H1 (cell line): ENCODE measurements around the gene STOML1. TPM values are rescaled to one million over a fixed set of nuclear protein-coding genes. Genes with fewer than 3 reads are reported as not detected.

Source experiments
- CTCF ChIA-PET: fragments of 300-600 bp; sonication (Branson Sonifier 250); formaldehyde crosslinking; loops from one replicate; lab custom pipeline; 2021; ENCODE audit not compliant: partially characterized antibody; lab: Charles Lee
- POLR2A ChIA-PET: fragments of 300-600 bp; sonication (Branson Sonifier 250); formaldehyde crosslinking; loops from one replicate; lab custom pipeline; 2021; ENCODE audit warnings: inconsistent platforms; ENCODE audit not compliant: partially characterized antibody; lab: Charles Lee
- DNase-seq, 2 experiments: peaks; one replicate each; pipeline versions ENCODE4 v3.0.0 to v3.0.0-alpha.2; 2010 to 2022; ENCODE audit warnings: low spot score in 2 of 2, low read depth in 1 of 2, mixed read lengths in 1 of 2
- FAIRE-seq: peaks from 2 replicates; lab custom pipeline; 2011; peaks lifted over from hg19 to GRCh38; lab: Jason Lieb, UNC
- H2AFZ ChIP-seq: 2 replicates; pipeline ENCODE4 v1.8.1; 2012; ENCODE audit warnings: low read length, inconsistent platforms
- H2AK5ac ChIP-seq: 2 replicates; pipeline ENCODE4 v1.6.1; 2013; ENCODE audit warnings: low read depth, low read length
- H2BK120ac ChIP-seq: replicated peaks from 2 replicates; pipeline ENCODE3; 2013; ENCODE audit warnings: low read depth, low read length, inconsistent platforms
- H2BK12ac ChIP-seq: 2 replicates; pipeline ENCODE4 v1.6.1; 2013; ENCODE audit warnings: low read depth, low read length
- H2BK15ac ChIP-seq: 2 replicates; pipeline ENCODE4 v1.6.1; 2013; ENCODE audit warnings: low read length
- H2BK20ac ChIP-seq: 2 replicates; pipeline ENCODE4 v1.6.1; 2013; ENCODE audit warnings: low read length
- H2BK5ac ChIP-seq: 2 replicates; pipeline ENCODE4 v1.6.1; 2013; ENCODE audit warnings: low read depth, low read length
- H3K14ac ChIP-seq: 2 replicates; pipeline ENCODE4 v1.6.1; 2013; ENCODE audit warnings: inconsistent platforms; ENCODE audit not compliant: insufficient read length
- H3K18ac ChIP-seq: 2 replicates; pipeline ENCODE4 v1.6.1; 2013; ENCODE audit warnings: low read length; ENCODE audit errors: extremely low read depth
- H3K23ac ChIP-seq: 2 replicates; pipeline ENCODE4 v1.6.1; 2013; ENCODE audit warnings: inconsistent platforms; ENCODE audit not compliant: insufficient read length
- H3K23me2 ChIP-seq: 2 replicates; pipeline ENCODE4 v1.6.1; 2013; ENCODE audit warnings: low read depth, low read length
- H3K27ac ChIP-seq: 2 replicates; pipeline ENCODE4 v1.6.1; 2011; ENCODE audit warnings: low read depth, low read length, inconsistent platforms
- H3K27me3 ChIP-seq, 4 experiments: replicated peaks in 1 of 4; 1 replicate in 1 of 4; 2 replicates in 3 of 4; pipeline versions ENCODE4 v1.6.1 to v1.8.1; 2011 to 2013; ENCODE audit warnings: low read length in 3 of 4, mild to moderate bottlenecking in 3 of 4, inconsistent platforms in 2 of 4, mixed read lengths in 2 of 4, moderate library complexity in 1 of 4; ENCODE audit not compliant: control insufficient read depth in 3 of 4, insufficient read depth in 3 of 4; ENCODE audit errors: extremely low read depth in 1 of 4
- H3K36me3 ChIP-seq, 4 experiments: 2 replicates each; pipeline versions ENCODE4 v1.6.1 to v1.8.1; 2011 to 2013; ENCODE audit warnings: mild to moderate bottlenecking in 4 of 4, low read length in 3 of 4, moderate library complexity in 2 of 4, control low read depth in 1 of 4, inconsistent platforms in 1 of 4; ENCODE audit not compliant: insufficient read depth in 4 of 4, control insufficient read depth in 2 of 4
- H3K4ac ChIP-seq: replicated peaks from 2 replicates; pipeline ENCODE3; 2013; ENCODE audit warnings: low read length, low read depth, mixed read lengths, inconsistent platforms; ENCODE audit not compliant: insufficient read length
- H3K4me1 ChIP-seq, 4 experiments: replicated peaks in 1 of 4; 1 replicate in 1 of 4; 2 replicates in 3 of 4; pipeline versions ENCODE4 v1.6.1 to v1.8.1; 2011 to 2013; ENCODE audit warnings: low read length in 3 of 4, inconsistent platforms in 2 of 4, mixed read lengths in 1 of 4; ENCODE audit not compliant: insufficient read depth in 4 of 4, control insufficient read depth in 3 of 4
- H3K4me2 ChIP-seq, 2 experiments: 2 replicates each; pipeline versions ENCODE4 v1.6.1 to v1.8.1; 2011 to 2013; ENCODE audit warnings: low read depth in 2 of 2, low read length in 2 of 2, control low read depth in 1 of 2, inconsistent platforms in 1 of 2, mild to moderate bottlenecking in 1 of 2; ENCODE audit not compliant: insufficient read depth in 1 of 2
- H3K4me3 ChIP-seq, 4 experiments: fragments of 200-600, 300-600 bp in 1 of 4; sonication (generic), shearing (Covaris generic), sonication (Bioruptor Twin) in 1 of 4; 2 replicates each; pipeline versions ENCODE4 v1.5.1 to v1.8.1; 2011 to 2016; ENCODE audit warnings: low read length in 4 of 4, low read depth in 3 of 4, control low read depth in 2 of 4, inconsistent platforms in 2 of 4, mild to moderate bottlenecking in 2 of 4, mixed read lengths in 1 of 4, moderate library complexity in 1 of 4; ENCODE audit not compliant: insufficient read depth in 2 of 4; ENCODE audit errors: extremely low read depth in 1 of 4
- H3K56ac ChIP-seq: replicated peaks from 2 replicates; pipeline ENCODE3; 2013; ENCODE audit warnings: low read depth, mild to moderate bottlenecking, mixed read lengths, low read length, inconsistent platforms; ENCODE audit not compliant: insufficient read length
- H3K79me1 ChIP-seq: 2 replicates; pipeline ENCODE4 v1.6.1; 2013; ENCODE audit warnings: low read depth, low read length, control low read depth
- H3K79me2 ChIP-seq, 2 experiments: 2 replicates each; pipeline versions ENCODE4 v1.6.1 to v1.8.1; 2012 to 2013; ENCODE audit warnings: low read length in 2 of 2, mild to moderate bottlenecking in 2 of 2, inconsistent platforms in 1 of 2; ENCODE audit not compliant: insufficient read depth in 2 of 2, control insufficient read depth in 1 of 2
- H3K9ac ChIP-seq, 4 experiments: replicated peaks in 1 of 4; 1 replicate in 1 of 4; 2 replicates in 3 of 4; pipeline versions ENCODE4 v1.6.1 to v1.8.1; 2011 to 2013; ENCODE audit warnings: low read depth in 3 of 4, low read length in 3 of 4, control low read depth in 2 of 4, mild to moderate bottlenecking in 2 of 4, moderate library complexity in 2 of 4, inconsistent platforms in 1 of 4; ENCODE audit errors: extremely low read depth in 1 of 4
- H3K9me3 ChIP-seq, 2 experiments: 2 replicates each; pipeline versions ENCODE4 v1.6.1 to v1.8.1; 2012 to 2013; ENCODE audit warnings: mild to moderate bottlenecking in 2 of 2, moderate library complexity in 2 of 2, control low read depth in 1 of 2, inconsistent platforms in 1 of 2, low read depth in 1 of 2, low read length in 1 of 2, mixed read lengths in 1 of 2; ENCODE audit not compliant: insufficient read depth in 2 of 2
- H4K20me1 ChIP-seq, 2 experiments: replicated peaks in 1 of 2; 2 replicates each; pipeline versions ENCODE3 to v1.8.1; 2011 to 2013; ENCODE audit warnings: inconsistent platforms in 2 of 2, low read length in 2 of 2, mild to moderate bottlenecking in 1 of 2; ENCODE audit not compliant: insufficient read depth in 2 of 2, control insufficient read depth in 1 of 2
- H4K5ac ChIP-seq: 2 replicates; pipeline ENCODE4 v1.6.1; 2013; ENCODE audit warnings: low read length, low read depth, mixed read lengths, inconsistent platforms; ENCODE audit not compliant: insufficient read length
- H4K8ac ChIP-seq: 2 replicates; pipeline ENCODE4 v1.8.0; 2013; ENCODE audit warnings: mild to moderate bottlenecking, moderate library complexity, low read length, inconsistent platforms; ENCODE audit not compliant: insufficient read depth; ENCODE audit errors: extremely low read depth
- H4K91ac ChIP-seq: replicated peaks from 2 replicates; pipeline ENCODE3; 2013; ENCODE audit warnings: low read length, mixed read lengths, inconsistent platforms; ENCODE audit not compliant: insufficient read length
- TBP ChIP-seq: IDR thresholded peaks from 2 replicates; pipeline ENCODE4 v1.6.1; 2011; ENCODE audit warnings: low read depth, low read length, improper control_type of control experiment
- WGBS, 2 experiments: shearing (Covaris generic) in 1 of 2; methylation state at CpG; one replicate each; pipeline versions ENCODE4 v1.1.6 to v1.1.7; 2013 to 2015; ENCODE audit warnings: low lambda C conversion rate in 2 of 2, mixed read lengths in 2 of 2, inconsistent platforms in 1 of 2, low coverage in 1 of 2, missing lambda C conversion rate in 1 of 2; ENCODE audit not compliant: insufficient replicate concordance in 2 of 2, insufficient coverage in 1 of 2, insufficient read length in 1 of 2; ENCODE audit errors: extremely low coverage in 1 of 2, missing lambda C conversion rate in 1 of 2; 5-methylcytosine and 5-hydroxymethylcytosine counted together
- polyA plus RNA-seq, 7 experiments: library from polyadenylated mRNA; depleted of rRNA in 3 of 7; stranded (reverse) in 5 of 7; unstranded in 2 of 7; fragments of >200 nt in 5 of 7; fragments of 200-250 nt in 2 of 7; gene quantifications; 1 replicate in 5 of 7; 2 replicates in 1 of 7; 4 replicates in 1 of 7; pipeline versions ENCODE4 v1.2.1 to v1.2.3, GENCODE V29; 2011 to 2013; ENCODE audit warnings: missing spikeins in 2 of 7, mixed read lengths in 2 of 7
- total RNA-seq: library from RNA; stranded (reverse); fragmentation: NEBNext Ultra II Directional; extraction: Animal tissue kit (Norgen Biotek cat#: 25700); gene quantifications from 2 replicates; pipeline ENCODE4 v1.2.1, GENCODE V29; 2021

The STOML1 gene
- total and polyA plus RNA-seq, 2 of the 8 experiments (the other 6 are each of a cell fraction or from before 2014, with no cell fraction given): 2.6 to 3.2 TPM

DNA sequence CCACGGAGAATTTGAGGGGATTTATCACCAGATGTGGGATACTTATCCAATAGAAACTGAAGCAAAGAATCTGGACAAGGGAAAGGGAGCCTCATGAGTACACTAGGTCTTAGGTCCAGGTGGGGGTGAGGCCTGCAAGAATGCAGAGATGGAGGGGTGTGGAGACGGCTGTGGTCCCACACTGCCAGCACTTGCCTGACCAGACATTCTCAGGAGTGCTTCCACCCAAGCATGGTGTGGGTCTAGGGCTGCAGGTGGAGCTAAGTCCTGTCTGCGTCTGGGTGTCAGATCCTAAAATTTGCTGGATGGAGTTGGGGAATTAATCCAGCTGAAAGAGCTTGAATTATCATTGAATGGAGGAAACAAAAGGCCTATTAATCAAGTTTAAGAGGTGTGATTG lies 16.8 kb upstream of the STOML1 start:
- H3K14ac ChIP-seq: no peak overlapping the region
- H2BK15ac ChIP-seq: no peak overlapping the region
- no peak overlapping the region for H3K4me3 ChIP-seq
- ChIA-PET POLR2A (no interaction called here), CTCF (interaction anchor here (3.1 kb wide), 1 partner anchor 16 kb away, joined by 20 read pairs; the partner anchor contains the start of genes PML and STOML1)
- H3K4me2 ChIP-seq: no peak overlapping the region
- no peak overlapping the region for H2AK5ac ChIP-seq
- H3K79me1 ChIP-seq: peaks cover 5% of the 10 kb centered on the region; the same call in 1 of the 2 replicates
- no peak overlapping the region for H3K27ac ChIP-seq
- H3K18ac ChIP-seq: no peak overlapping the region
- no peak overlapping the region for H3K4ac ChIP-seq
- H2BK12ac ChIP-seq: no peak overlapping the region
- no peak overlapping the region for H2BK5ac ChIP-seq
- no peak overlapping the region for H2BK120ac ChIP-seq
- DNase-seq: no peak
- no peak overlapping the region for H2AFZ ChIP-seq
- no peak overlapping the region for H4K5ac ChIP-seq
- H3K56ac ChIP-seq: no peak overlapping the region
- peaks cover 3 to 16% of the 10 kb centered on the region in 2 experiments for H4K20me1 ChIP-seq
- 96% methylated on average over 3 of the region's 3 CpGs; no CpG with 5 or more reads in 1 of the 2 experiments for WGBS, 2 experiments
- H2BK20ac ChIP-seq: no peak overlapping the region
- peaks cover 0 to 3% (median 2%) of the 10 kb centered on the region in 4 experiments; a peak in 4 of 8 replicates for H3K36me3 ChIP-seq
- H4K8ac ChIP-seq: no peak overlapping the region
- no peaks in the 10 kb centered on the region for H3K23me2 ChIP-seq
- H3K27me3 ChIP-seq: no peaks in the 10 kb centered on the region
- no peak for FAIRE-seq
- no peaks in the 10 kb centered on the region for H3K4me1 ChIP-seq
- H3K23ac ChIP-seq: no peak overlapping the region
- H3K9ac ChIP-seq: no peak overlapping the region
- H4K91ac ChIP-seq: no peak overlapping the region
- H3K79me2 ChIP-seq: peaks cover 0 to 3% of the 10 kb centered on the region in 2 experiments; a peak in 1 of 4 replicates
- H3K9me3 ChIP-seq: no peaks in the 10 kb centered on the region
- TF ChIP-seq TBP: no peak
